ENCODE data around the gene HBP1.
"Not testable (repeated sequence)": the region's sequence is repeated elsewhere in the genome, so short reads cannot be mapped to it uniquely, and the experiment has no call there.

The HBP1 gene

DNA sequence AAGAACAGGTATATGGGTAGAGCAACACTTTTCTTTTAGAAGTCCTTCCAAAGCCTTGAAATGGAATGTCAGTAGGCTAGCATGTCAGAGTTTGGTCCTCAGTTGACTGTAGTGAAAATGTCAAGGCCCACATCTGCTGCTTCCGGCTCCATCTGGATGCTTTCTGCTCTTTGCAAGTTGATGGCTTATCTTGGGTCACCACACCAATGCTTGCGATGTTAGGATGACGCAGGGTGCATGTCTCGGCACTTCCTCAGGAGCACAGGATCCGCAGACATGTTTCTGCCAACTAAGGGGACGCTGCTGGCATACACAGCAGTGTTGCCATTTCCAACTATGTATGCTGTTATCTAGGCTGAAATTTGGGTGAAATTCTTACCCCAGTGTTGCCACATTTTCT, 14.0 kb upstream of the HBP1 start:
- no peak for DNase-seq (ENCODE audit: low read depth, low spot score)

DNA sequence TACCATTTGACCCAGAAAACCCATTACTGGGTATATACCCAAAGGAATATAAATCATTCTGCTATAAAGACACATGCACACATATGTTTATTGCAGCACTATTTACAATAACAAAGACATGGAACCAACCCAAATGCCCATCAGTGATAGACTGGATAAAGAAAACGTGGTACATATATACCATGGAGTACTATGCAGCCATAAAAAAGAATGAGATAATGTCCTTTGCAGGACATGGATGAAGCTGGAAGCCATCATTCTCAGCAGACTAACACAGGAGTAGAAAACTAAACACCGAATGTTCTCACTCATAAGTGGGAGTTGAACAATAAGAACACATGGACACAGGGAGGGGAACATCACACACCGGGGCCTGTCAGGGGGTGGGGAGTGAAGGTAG, 13.1 kb upstream of the HBP1 start:
- not testable (repeated sequence) for DNase-seq (ENCODE audit: low read depth, low spot score)

DNA sequence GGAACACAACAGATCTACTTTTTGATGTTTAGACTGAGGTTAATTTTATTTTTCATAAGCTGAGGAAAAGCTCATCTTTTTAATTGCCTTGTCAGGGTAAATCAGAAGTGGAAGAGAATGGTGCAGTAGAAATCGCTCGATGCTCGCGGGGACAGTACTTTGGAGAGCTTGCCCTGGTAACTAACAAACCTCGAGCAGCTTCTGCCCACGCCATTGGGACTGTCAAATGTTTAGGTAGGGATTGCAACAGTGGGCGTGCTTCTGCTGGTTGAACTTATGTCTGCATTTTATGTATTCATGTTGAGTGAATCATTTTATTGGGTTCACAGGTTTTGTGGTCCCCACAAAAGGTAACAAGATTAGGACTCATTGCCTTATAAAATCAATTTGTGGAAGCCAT, 11.7 kb upstream of the HBP1 start:
- no peak for DNase-seq (ENCODE audit: low read depth, low spot score)

DNA sequence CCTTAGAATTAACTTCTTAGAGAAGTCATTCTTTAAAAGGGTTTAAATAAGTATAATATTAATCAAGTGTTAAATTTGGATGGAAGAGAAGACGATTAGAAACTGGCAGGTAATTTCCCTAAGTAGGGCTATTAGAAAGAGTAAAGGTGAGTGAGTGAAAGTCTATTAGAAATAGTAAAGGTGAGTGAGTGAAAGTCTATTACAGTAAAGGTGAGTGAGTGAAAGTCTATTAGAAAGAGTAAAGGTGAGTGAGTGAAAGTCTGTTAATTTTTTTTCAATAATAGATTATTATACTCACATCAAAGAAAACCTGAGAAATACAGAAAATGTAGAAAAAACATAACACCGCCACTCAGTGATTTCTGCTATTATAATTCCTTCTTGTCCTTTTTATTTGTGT, 10.8 kb upstream of the HBP1 start:
- DNase-seq (ENCODE audit: low read depth, low spot score) = no peak

DNA sequence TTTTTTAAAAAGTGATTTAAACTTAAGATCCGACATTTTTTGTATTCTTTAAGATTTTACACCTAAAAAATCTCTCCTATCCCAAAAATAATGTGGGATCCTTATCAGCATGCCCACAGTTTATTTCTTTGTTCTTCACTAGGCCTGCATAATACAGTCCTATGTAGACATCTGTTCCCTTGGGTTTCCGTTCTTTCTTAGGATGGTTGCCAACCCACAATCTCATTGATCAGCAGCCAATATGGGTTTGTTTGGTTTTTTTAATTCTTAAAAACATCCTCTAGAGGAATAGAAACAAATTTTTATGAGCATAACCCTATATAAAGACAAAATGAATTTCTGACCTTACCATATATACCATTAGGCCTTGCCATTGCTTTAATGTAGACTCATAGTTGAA, 8.4 kb upstream of the HBP1 start:
- DNase-seq (ENCODE audit: low read depth, low spot score) = no peak

DNA sequence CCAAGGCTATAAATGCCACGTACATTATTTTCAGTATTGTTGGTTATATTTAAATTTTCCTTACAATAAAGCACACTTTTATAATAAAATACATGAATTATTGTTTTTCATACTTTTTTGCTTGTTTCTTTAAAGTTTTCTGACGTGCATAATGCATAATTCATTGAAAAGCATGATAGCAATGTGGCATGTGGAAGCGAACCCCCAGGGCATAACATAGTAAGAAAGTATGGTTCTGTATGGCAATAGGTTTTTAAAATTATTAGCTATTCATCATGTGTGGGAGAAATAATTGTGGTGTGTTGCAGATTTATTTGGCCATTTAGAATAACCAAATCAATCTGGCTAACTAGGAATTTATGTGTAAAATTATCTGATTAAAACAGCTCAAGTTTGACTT, 7.4 kb upstream of the HBP1 start:
- DNase-seq (ENCODE audit: low read depth, low spot score) = no peak

DNA sequence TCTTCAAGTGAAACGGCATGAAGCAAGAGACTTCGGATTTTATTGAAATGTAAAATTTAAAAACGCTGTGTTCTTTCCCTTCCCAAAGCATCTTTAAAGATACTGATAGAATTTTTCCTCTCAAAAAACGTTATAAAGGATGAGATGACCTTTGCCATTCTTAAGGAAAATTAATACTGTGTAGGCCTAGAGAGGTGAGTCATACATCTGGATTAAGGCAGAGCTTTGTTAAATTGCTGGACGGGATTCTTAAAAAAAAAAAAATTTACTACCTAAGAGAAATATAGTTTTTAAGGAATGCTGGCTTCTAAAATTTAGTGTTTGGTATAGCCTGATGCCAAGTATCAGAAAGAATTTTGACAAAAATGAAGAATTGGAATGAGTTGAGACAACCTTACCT, 6.3 kb upstream of the HBP1 start:
- DNase-seq (ENCODE audit: low read depth, low spot score) = no peak

DNA sequence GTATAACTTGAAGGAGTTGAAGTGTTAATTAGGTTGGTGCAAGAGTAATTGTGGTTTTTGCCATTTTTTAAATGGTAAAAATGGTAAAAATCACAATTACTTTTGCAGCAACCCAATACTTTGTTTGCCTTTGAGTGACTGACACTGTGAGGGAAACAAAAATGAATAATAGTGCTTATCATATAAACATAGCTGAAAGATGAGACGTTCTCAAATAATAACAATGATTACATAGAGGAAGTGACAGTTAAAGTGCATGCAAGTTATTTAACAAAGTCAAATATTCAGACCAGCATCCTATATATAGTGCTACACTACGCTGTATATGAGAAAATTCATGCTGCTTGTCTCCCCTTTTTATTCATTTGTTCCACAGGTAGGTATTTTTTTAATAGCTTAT, 4.7 kb upstream of the HBP1 start:
- no peak for DNase-seq (ENCODE audit: low read depth, low spot score)

DNA sequence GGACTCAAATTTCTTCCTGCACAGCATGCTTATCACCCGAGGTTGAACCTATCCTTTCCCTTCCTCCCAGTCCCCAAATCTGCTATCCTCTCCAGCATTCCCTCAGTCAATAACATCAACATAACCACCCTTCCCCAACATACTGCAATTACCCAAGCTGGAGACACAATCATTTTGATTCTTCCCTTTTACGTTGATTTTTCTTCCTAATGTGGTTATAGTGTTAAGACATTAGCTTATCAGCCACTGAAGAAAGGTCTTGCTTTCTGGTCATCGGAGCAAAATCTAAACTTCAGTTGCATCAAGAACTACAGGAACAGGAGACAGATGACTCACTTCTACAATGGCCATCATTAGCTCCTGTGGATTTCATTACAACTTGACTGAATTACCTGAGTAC, 3.5 kb upstream of the HBP1 start:
- DNase-seq (ENCODE audit: low read depth, low spot score) = no peak

DNA sequence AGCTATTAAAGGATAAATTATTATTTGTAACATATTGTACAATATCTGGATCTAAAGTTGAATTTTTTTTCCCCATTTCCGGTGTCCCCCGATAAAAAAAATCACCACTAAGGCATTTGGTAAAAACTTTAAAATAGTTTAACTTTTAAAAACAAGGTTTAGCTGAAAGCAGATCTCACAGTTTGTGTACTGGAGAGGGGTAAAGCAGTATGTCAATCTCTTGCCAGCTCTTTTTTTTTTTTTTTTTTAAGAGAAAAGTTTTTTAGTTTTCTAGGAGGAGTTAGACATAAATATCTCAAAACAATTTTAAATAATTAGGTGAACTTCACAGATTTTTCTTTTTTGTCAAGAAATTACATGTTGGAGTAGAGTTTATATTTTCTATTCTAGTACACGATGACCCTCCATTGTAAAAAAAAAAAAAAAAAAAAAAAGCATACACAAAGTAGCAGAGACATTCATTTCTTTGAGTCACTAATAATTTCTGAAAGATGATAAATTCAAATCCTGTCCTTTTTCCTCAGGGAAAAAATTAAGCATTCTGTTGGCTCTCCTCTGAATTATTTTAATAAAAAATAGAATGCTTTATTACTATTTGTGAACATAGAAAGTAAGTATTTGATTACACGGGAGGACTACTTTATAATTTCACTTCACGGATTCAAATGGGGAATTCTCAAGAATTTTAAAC, 1.9 kb upstream of the HBP1 start:
- DNase-seq (ENCODE audit: low read depth, low spot score) = no peak

DNA sequence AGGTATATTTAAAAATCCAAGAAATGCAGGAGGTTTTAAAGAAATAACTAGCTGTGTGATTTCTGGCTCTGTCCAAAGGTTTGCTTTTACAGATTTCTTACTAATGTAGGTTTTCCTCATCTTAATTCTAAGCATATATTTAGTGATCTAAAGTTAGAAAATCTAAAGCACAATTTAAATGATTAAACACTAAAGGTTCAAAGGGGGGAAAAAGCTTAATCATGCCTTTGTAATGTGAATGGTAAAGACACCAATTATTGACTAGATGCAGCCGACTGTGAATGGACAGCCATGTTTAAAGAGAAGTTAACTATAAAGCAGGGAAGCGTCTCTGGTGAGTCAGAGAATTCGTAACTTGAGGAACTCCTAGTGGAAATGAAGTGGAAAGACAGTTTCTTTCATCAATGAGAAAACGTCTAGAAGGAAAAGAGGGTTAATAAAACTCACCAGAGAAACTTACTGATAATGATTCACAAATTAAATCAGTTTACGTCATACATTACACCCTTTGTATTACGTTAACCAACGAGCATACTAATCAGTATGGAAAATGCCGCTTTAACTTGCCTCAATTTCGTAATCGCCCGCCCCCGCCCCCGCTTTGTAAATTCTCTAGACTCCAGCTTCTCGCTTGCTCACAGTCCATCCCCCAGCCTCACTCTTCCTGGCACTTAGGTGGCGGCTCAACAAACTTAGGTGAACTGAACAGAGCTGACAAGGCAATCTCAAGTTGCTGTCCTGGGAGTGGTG, 1.1 kb upstream of the HBP1 start:
- peak; percentile 83 for DNase-seq (ENCODE audit: low read depth, low spot score)

DNA sequence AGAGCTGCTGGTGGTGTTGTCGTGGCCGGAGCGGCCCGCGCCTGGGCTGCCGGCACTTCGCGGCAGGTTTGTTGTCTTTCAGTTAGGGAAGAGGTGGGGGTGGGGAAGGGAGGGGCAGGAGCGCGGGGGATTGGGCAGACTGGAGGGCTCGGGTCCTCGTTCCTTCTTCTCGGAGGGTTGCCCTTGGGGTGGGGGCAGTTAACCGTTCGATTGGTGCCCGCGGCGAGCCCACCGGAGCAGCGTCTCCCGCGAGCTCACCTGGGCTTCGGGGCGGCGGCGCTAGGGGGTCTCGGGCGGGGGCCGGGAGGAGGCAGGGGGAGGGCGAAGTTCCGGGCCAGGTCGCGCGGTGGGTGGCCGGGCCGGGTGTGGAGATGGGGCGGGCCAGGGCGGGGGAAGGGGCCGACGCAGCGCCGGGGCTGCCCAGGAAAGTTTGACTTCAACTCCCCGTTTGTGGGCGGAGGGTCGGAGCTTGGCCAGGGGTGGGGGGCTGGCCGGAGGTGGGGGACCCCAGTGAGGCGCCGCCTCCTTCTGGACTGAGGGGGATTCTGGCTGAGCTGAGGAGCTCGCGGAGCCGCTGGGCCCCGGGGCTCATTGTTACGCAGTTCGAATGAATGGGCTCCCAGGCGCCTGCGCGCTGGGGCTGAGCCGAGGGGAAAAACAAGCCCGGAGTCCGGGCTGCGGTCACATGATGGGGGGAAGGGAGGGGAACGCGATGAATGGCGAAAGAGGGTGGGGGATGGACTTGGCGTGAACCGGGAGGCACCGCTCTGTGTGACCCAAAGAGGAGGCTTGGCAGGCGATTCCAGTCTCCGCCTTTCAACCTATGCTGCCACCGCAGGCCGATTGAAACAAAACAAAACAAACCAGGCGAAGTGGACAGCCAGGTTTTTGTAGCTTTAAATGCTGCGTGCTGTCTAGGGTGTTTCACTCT, 582 bp downstream of the HBP1 start:
- peak; percentile 99 for DNase-seq (ENCODE audit: low read depth, low spot score)

DNA sequence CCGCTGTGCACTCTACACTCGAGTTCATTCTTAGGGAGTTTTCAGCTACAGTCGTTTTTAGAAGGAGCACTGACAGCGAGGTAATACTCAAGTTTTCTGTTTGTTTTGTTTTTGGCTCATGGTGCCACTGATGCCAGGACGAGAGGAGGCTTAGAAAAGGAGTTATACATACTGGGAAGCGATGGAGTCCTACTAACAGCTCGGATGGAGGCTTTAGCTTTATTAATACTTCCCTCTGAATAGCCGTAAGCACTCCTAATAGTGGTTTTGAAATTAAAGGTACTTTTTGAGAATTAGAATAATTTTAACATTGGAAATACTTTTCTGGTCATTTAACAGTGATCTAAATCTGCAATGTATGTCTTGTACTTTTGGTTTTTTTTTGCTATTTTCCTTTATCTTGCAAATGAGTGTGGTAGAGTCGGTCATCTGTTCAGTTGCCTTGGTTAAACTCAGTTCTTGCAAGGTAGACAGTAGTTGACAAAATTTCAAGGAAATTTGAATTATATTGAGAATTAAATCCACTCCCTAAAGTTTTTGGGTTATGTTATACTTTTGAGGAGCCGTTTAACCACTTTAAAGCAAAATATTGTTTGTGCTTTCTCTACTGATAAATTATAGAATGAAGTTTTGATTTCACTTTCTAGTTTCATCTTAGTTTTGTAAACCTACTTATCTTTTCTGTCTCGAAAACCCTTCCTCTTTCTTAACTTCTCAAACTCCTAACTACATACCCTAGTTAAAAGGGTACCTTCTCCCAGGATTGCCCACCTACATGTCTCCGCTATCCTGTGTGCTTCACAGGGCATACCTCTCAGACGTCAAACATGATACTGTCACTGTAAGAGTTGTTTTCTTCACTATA, 1.5 kb downstream of the HBP1 start:
- DNase-seq (ENCODE audit: low read depth, low spot score) = peak; percentile 21

DNA sequence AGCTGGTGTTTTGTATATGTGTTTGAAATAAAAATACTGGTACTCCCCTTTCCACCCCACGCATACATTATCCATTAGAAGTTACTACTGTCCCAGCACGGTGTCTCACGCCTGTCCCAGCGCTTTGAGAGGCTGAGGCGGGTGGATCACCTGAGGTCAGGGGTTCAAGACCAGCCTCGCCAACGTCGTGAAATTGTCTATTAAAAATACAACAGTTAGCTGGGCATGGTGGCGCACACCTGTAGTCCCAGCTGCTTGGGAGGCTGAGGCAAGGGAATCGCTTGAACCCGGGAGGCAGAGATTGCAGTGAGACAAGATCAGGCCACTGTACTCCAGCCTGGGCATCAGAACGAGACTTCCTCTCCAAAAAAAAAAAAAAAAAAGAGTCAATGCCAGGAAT, 2.7 kb downstream of the HBP1 start:
- no peak for DNase-seq (ENCODE audit: low read depth, low spot score)

DNA sequence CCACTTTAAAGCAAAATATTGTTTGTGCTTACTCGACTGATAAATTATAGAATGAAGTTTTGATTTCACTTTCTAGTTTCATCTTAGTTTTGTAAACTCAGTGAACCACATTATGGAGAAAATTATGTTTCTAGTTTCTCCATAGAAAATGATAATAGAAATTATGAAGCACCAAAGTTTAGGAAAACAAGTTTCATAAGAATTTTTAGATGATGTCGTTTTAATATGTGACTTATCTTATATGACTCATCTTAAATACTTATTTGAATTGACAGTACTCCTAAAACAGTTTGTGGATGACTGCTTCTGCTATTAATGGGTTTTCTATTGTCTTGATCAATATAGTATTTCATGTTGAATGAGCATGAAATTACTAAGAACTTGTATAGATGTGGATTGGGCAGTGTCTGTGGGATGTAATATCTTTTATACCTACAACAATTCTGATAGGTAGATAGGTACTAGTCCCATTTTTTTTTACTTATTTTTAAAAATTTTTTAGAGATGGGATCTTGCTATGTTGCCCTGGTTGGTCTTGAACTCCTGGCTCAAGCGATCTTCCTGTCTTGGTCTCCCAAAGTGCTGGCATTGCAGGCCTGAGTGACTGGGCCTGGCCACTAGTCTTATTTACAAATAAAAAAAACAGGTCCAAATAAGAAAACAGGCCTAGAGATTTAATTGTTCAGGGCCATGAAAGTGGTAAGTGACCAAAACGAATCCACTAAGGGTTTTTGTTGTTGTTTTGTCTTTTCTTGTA, 3.7 kb downstream of the HBP1 start:
- no peak for DNase-seq (ENCODE audit: low read depth, low spot score)

DNA sequence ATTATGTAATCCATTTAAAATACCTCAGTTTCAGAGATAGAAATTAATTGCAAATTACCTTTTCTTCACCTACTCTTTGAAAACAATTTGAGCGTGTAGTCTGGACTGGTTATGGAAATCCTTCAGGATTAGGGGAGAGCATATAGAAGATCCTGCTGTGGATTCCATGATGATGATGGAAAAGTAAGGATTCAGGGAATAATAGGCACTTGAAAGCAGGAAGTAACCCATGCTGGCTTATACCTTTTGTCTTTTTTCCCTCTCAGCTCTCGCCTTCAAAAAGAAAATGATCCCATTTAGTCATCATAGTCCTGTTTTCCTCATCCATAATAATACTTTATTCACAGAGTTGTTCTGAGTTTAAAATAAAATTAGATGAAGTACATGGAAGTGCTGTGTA, 4.4 kb downstream of the HBP1 start:
- DNase-seq (ENCODE audit: low read depth, low spot score) = no peak

DNA sequence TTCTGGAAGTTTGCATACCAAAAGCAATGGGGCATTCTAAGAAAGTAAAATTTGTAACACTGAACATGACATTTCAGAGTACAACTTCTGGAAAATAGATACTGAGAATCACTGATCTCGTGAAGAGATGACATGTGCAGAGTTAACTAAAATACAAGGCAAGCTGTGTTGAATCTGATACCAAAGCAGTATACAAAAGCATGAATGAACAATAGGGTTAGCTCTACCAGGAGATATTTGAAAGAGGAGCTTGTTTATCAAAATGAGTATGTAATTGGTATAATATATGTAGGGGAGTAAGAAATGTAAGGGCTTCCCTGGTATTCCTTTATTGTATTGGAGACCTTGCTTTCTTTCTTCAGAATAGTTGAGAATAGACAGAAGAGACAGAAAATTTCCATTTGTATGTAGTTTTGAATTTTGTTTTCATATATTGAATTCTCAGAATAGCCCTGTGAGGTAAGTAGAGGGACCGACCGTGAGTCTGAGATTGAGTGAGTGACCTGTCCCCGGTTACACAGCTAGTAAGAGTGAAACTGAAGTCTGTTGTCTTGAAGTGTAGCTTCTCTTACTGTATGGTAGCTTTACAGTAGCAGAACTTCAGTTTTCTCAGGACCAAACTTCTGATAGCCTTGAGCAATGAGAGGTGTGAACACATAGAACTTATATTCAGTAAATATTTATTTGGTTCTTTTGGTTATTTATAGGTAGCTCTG, 5.0 kb downstream of the HBP1 start:
- DNase-seq (ENCODE audit: low read depth, low spot score) = no peak

DNA sequence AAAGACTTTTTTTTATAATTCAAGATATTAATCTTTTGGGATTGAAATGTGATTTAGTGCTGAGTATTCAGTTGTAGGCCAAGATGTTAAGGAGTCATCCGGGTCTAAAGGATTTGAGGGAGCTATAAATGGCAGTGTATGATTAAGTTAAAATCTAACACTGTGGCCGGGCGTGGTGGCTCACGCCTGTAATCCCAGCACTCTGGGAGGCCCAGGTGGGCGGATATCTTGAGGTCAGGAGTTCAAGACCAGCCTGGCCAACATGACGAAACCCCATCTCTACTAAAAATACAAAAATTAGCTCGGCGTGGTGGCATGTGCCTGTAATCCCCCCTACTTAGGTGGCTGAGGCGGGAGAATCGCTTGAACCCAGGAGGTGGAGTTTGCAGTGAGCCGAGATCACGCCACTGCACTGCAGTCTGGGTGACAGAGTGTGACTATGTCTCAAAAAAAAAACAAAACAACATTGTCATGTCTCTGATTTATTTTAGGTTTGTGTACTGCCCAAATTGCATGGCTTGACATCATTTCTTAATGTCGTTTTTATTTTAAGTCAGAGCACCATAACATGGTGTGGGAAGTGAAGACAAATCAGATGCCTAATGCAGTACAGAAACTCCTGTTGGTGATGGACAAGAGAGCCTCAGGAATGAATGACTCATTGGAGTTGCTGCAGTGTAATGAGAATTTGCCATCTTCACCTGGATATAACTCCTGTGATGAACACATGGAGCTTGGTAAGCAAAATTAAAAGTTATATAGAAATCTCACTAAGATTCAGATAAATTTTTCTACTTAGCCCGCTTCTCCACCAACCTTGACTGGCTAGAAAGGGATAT, 10.7 kb downstream of the HBP1 start:
- peak; percentile 52 for DNase-seq (ENCODE audit: low read depth, low spot score)

DNA sequence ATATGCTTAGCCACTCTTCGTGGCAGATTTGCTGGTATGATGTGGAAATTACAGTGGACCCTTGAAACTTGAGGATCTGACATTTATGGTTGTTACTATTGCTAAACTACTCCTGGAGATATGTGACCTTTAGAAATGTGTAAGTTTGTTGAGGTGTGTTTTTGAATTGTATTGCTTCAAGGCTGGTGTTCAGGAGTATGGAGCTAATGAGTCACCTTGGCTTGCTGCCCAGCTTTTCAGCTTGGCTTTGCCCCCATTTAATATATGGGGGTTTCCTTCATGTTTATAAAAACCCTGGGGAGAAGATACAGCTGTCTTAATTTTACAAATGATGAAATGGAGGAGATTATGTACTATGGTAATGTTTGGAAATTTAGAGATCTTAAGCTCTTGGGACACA, 11.6 kb downstream of the HBP1 start:
- DNase-seq (ENCODE audit: low read depth, low spot score) = peak; percentile 76

Data from astrocyte of the hippocampus (primary cell).